Vagina (tissue), 2 donors: ENCODE results near the gene CRYM. TPM values are rescaled to one million over a fixed set of nuclear protein-coding genes. Genes with fewer than 3 reads are reported as not detected.
A peak's percentile ranks its signal among the peaks of the same experiment; 100 is the strongest.

ENCODE experiments used
- DNase-seq, 2 donors: peaks; one replicate each; pipeline ENCODE4 v3.0.0-alpha.2; 2017; ENCODE audit errors: extremely low spot score in 2 of 2
- H3K27ac ChIP-seq: fragments of 200-600 bp; sonication (generic); one replicate; pipeline ENCODE4 v1.5.1; 2019
- H3K27me3 ChIP-seq: fragments of 200-600 bp; sonication (generic); one replicate; pipeline ENCODE4 v1.5.1; 2019
- H3K36me3 ChIP-seq, 2 donors: fragments of 200-600 bp; sonication (generic); one replicate each; pipeline ENCODE4 v1.5.1; 2017 to 2019
- H3K4me1 ChIP-seq: fragments of 200-600 bp; sonication (generic); one replicate; pipeline ENCODE4 v1.5.1; 2019
- H3K4me3 ChIP-seq, 2 donors: fragments of 200-600 bp; sonication (generic); 1 replicate in 1 of 2; 2 replicates in 1 of 2; pipeline ENCODE4 v1.5.1; 2016 to 2019
- H3K9me3 ChIP-seq: fragments of 200-600 bp; sonication (generic); one replicate; pipeline ENCODE4 v1.5.1; 2019
- POLR2A ChIP-seq, 2 donors: fragments of 450-650 bp; IDR thresholded peaks; one replicate each; pipeline ENCODE4 v1.6.1; 2017; ENCODE audit warnings: antibody characterized with exemption in 2 of 2, mild to moderate bottlenecking in 2 of 2, moderate library complexity in 2 of 2
- POLR2AphosphoS5 ChIP-seq, 2 donors: sonication (generic); formaldehyde crosslinking; IDR thresholded peaks; one replicate each; pipeline ENCODE4 v1.9.0; 2017; ENCODE audit warnings: antibody characterized with exemption in 2 of 2, mild to moderate bottlenecking in 2 of 2, low read depth in 1 of 2; ENCODE audit not compliant: insufficient read depth in 1 of 2
- intact Hi-C: fragments of 100-400 bp; cut with DNase I; formaldehyde crosslinking; loops from one replicate; pipeline ENCODE4 v1.15.1; 2023
- total RNA-seq: library from RNA; depleted of rRNA; stranded (reverse); fragments of >200 nt; gene quantifications from one replicate; pipeline ENCODE4 v1.2.3, GENCODE V29; 2016
- TF ChIP-seq, protein P1 (sequence below), 3 experiments: fragments of 450-650 bp in 2 of 3; fragments of 200-600 bp in 1 of 3; sonication (generic) in 1 of 3; IDR thresholded peaks; one replicate each; pipeline ENCODE4 v1.5.1; 2017 to 2019; ENCODE audit warnings: antibody characterized with exemption in 3 of 3, mild to moderate bottlenecking in 2 of 3, moderate library complexity in 2 of 3

Gene CRYM
- total RNA-seq, 1 donor from 2014 or later: 3.9 TPM

DNA sequence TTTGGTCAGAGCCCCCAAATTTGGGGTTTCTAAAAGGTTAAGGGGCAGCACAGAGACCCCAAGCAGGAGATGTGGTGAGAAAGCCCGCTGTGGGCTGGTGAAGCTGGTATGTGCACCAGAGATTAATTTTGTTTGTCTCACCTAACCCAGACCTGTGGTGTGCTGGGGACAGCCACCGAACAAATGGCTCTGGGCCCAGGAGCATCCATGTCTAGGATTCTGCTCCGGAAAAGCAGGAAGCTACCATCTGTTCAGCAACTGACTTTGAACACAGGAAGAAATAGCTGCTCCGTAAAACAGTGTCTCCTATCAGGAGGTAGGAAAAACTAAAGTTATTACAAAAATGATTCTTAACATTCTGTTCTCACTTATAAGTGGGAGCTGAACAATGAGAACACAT is 64.0 kb downstream of the CRYM start:
- no peak overlapping the region for H3K27ac ChIP-seq
- DNase-seq: peak in 1 of 2 donors; percentile 58
- no peaks in the 10 kb centered on the region for H3K9me3 ChIP-seq
- intact Hi-C loops: no loop called here
- H3K4me3 ChIP-seq: no peak overlapping the region
- H3K36me3 ChIP-seq: no peaks in the 10 kb centered on the region
- no peaks in the 10 kb centered on the region for H3K27me3 ChIP-seq
- TF ChIP-seq POLR2A (IDR thresholded peaks at IDR 0.05) (no peak), POLR2AphosphoS5 (IDR thresholded peaks at IDR 0.05; ENCODE audit: insufficient read depth in 1 of 2, low read depth in 1 of 2) (no peak)
- TF ChIP-seq, protein P1, sequence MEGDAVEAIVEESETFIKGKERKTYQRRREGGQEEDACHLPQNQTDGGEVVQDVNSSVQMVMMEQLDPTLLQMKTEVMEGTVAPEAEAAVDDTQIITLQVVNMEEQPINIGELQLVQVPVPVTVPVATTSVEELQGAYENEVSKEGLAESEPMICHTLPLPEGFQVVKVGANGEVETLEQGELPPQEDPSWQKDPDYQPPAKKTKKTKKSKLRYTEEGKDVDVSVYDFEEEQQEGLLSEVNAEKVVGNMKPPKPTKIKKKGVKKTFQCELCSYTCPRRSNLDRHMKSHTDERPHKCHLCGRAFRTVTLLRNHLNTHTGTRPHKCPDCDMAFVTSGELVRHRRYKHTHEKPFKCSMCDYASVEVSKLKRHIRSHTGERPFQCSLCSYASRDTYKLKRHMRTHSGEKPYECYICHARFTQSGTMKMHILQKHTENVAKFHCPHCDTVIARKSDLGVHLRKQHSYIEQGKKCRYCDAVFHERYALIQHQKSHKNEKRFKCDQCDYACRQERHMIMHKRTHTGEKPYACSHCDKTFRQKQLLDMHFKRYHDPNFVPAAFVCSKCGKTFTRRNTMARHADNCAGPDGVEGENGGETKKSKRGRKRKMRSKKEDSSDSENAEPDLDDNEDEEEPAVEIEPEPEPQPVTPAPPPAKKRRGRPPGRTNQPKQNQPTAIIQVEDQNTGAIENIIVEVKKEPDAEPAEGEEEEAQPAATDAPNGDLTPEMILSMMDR (IDR thresholded peaks at IDR 0.05): no peak
- H3K4me1 ChIP-seq: no peaks in the 10 kb centered on the region

DNA sequence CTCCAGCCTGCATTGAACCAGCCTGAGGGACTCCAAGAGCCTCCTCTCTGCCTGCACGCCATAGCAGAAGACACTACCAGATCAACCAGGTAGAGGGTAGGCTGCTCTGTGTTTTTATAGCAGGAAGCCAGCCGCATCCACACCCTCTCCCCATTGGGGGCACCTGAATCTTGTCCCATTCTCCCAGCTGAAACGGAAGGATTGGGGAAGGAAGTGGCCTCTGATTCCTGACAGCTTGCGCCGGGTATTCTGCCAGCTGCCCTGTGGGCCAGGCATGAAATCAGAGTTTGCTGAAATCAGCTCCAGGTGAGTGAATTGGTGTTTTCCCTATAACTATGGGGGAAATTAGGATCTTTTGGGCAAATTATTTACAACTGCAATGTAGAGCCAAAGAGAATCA is 66.6 kb downstream of the CRYM start, which contains the start of gene ZP2:
ZP2 (minus strand) TSS at position 89 of the 400 bp plus-strand sequence; CDS start at position 62, 27 bp downstream.
- no peak for DNase-seq
- TF ChIP-seq POLR2AphosphoS5 (IDR thresholded peaks at IDR 0.05; ENCODE audit: insufficient read depth in 1 of 2, low read depth in 1 of 2) (no peak), POLR2A (IDR thresholded peaks at IDR 0.05) (no peak)
- TF ChIP-seq, protein P1 (IDR thresholded peaks at IDR 0.05): no peak
- intact Hi-C loops: no loop called here

More for the DNA sequence above, 66.6 kb downstream of the CRYM start, which contains the start of gene ZP2:
- no peak within 1 kb of the TSS for H3K27ac ChIP-seq
- no peaks in the 10 kb centered on the region for H3K36me3 ChIP-seq
- H3K4me3 ChIP-seq: no peak within 1 kb of the TSS
- H3K9me3 ChIP-seq: no peaks in the 10 kb centered on the region
- no peaks in the 10 kb centered on the region for H3K4me1 ChIP-seq
- H3K27me3 ChIP-seq: no peaks in the 10 kb centered on the region

Other genes with a start within 250 kb of the CRYM start
- 0.25 TPM for gene DNAH3, start 127.4 kb downstream of the CRYM start, total RNA-seq
- 63.8 TPM for gene LDAF1, start 119.6 kb downstream of the CRYM start, total RNA-seq
- gene ZP2, start 66.7 kb downstream of the CRYM start, total RNA-seq: not detected
- not detected for gene ANKS4B, start 44.6 kb downstream of the CRYM start, total RNA-seq